C4-2B (cell line): Measurements from ENCODE around the gene C9orf78.

Experiments
- CTCF ChIP-seq: fragments of 450-650 bp; conservative IDR thresholded peaks from 2 replicates; pipeline ENCODE4 v1.5.1; 2017; ENCODE audit warnings: mild to moderate bottlenecking
- ZFX ChIP-seq: fragments of 450-650 bp; IDR thresholded peaks from 2 replicates; pipeline ENCODE4 v1.6.1; 2017

DNA sequence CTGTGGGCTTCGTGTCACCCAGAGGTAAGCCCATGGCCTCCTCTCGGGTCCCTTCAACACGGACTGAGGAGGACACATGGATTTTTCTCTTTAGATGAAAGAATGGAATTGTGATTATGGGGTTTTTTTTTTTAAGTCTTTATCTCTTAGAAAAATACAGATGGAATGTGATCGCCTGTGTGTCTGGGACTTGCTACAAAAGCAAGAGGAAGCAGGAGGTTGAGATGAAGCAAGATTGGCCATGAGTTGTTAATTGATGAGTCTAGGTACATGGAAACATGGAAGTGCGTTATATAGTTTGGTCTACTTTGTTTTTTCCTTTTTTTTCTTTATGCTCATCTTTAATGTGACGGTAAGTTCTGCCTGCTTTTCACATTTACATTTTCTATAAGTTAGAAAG lies 14.8 kb upstream of the C9orf78 start:
- TF ChIP-seq CTCF: no peak
- no peak for TF ChIP-seq ZFX
